Esophagus squamous epithelium (tissue), 5 donors: ENCODE data around the gene GPR161. TPM values are rescaled to one million over a fixed set of nuclear protein-coding genes. Genes with fewer than 3 reads are reported as not detected.

Experiments
- DNase-seq: peaks from one replicate; lab custom pipeline; 2025; lab: John Stamatoyannopoulos, UW
- H3K27ac ChIP-seq, 4 donors: fragments of 200-600 bp; sonication (generic); one replicate each; pipeline ENCODE4 v1.5.1; 2016 to 2019; ENCODE audit warnings: mild to moderate bottlenecking in 1 of 4
- H3K27me3 ChIP-seq, 4 donors: fragments of 200-600 bp; sonication (generic); 1 replicate in 3 of 4; 2 replicates in 1 of 4; pipeline versions ENCODE4 v1.5.1 to v1.6.0; 2017 to 2021; ENCODE audit warnings: antibody characterized with exemption in 1 of 4
- H3K36me3 ChIP-seq, 3 donors: fragments of 200-600 bp; sonication (generic); one replicate each; pipeline ENCODE4 v1.5.1; 2016 to 2019
- H3K4me1 ChIP-seq, 3 donors: fragments of 200-600 bp; sonication (generic); one replicate each; pipeline ENCODE4 v1.5.1; 2017 to 2019
- H3K4me3 ChIP-seq, 4 donors: fragments of 200-600 bp; sonication (generic); 1 replicate in 3 of 4; 2 replicates in 1 of 4; pipeline ENCODE4 v1.5.1; 2016 to 2019; ENCODE audit warnings: mild to moderate bottlenecking in 2 of 4, moderate library complexity in 1 of 4
- H3K9me3 ChIP-seq, 3 donors: fragments of 200-600 bp; sonication (generic); one replicate each; pipeline ENCODE4 v1.5.1; 2016 to 2019
- POLR2A ChIP-seq, 4 donors: fragments of 450-650 bp; IDR thresholded peaks; one replicate each; pipeline ENCODE4 v1.6.1; 2017; ENCODE audit warnings: antibody characterized with exemption in 4 of 4, mild to moderate bottlenecking in 4 of 4, moderate library complexity in 3 of 4
- WGBS, 2 donors: methylation state at CpG; one replicate each; pipeline ENCODE4 v1.1.5; 2018; 5-methylcytosine and 5-hydroxymethylcytosine counted together
- intact Hi-C: fragments of 100-400 bp; cut with DNase I; formaldehyde crosslinking; loops from one replicate; pipeline ENCODE4 v1.15.0; 2022
- total RNA-seq, 4 donors: library from RNA; depleted of rRNA; stranded (reverse); fragments of >200 nt; gene quantifications; one replicate each; pipeline ENCODE4 v1.1.0, GENCODE V29; 2016
- TF ChIP-seq, protein P1 (sequence below), 6 experiments: fragments of 450-650 bp in 4 of 6; fragments of 200-600 bp in 2 of 6; sonication (generic) in 2 of 6; IDR thresholded peaks; one replicate each; pipeline ENCODE4 v1.5.1; 2016 to 2019; ENCODE audit warnings: antibody characterized with exemption in 6 of 6, mild to moderate bottlenecking in 4 of 6, moderate library complexity in 4 of 6
- donor health status: DM: yes; HTN: yes; CAD: no.

Gene GPR161
- total RNA-seq, 4 donors from 2014 or later: 1.7 to 12.2 (median 3.9) TPM

GRCh38 chr1:168082008-168082876, 54.5 kb downstream of the GPR161 start:
- H3K9me3 ChIP-seq: no peaks in the 10 kb centered on the region
- H3K27ac ChIP-seq: peak overlapping the region; percentile 22 to 82 (median 51)
- 49 to 61% methylated on average over 6 of the region's 8 CpGs for WGBS, 2 donors
- H3K36me3 ChIP-seq: peaks cover 0 to 28% (median 0%) of the 10 kb centered on the region in 3 donors
- H3K4me3 ChIP-seq: no peak overlapping the region
- no peak for DNase-seq
- no peaks in the 10 kb centered on the region for H3K27me3 ChIP-seq
- TF ChIP-seq, protein P1, sequence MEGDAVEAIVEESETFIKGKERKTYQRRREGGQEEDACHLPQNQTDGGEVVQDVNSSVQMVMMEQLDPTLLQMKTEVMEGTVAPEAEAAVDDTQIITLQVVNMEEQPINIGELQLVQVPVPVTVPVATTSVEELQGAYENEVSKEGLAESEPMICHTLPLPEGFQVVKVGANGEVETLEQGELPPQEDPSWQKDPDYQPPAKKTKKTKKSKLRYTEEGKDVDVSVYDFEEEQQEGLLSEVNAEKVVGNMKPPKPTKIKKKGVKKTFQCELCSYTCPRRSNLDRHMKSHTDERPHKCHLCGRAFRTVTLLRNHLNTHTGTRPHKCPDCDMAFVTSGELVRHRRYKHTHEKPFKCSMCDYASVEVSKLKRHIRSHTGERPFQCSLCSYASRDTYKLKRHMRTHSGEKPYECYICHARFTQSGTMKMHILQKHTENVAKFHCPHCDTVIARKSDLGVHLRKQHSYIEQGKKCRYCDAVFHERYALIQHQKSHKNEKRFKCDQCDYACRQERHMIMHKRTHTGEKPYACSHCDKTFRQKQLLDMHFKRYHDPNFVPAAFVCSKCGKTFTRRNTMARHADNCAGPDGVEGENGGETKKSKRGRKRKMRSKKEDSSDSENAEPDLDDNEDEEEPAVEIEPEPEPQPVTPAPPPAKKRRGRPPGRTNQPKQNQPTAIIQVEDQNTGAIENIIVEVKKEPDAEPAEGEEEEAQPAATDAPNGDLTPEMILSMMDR (IDR thresholded peaks at IDR 0.05): peak; percentile 66 to 87 (median 79)
- no peak for TF ChIP-seq POLR2A (IDR thresholded peaks at IDR 0.05)
- H3K4me1 ChIP-seq: peaks cover 4 to 40% (median 5%) of the 10 kb centered on the region in 3 donors
- intact Hi-C loops: no loop called here

- no peak for DNase-seq
- Histone ChIP-seq H3K27me3 (no peaks in the 10 kb centered on the region), H3K4me3 (no peak overlapping the region), H3K27ac (peak overlapping the region; percentile 22 to 82 (median 51)), H3K4me1 (peaks cover 4 to 38% (median 5%) of the 10 kb centered on the region in 3 donors), H3K36me3 (peaks cover 0 to 31% (median 5%) of the 10 kb centered on the region in 3 donors), H3K9me3 (no peaks in the 10 kb centered on the region)
- TF ChIP-seq POLR2A (IDR thresholded peaks at IDR 0.05): no peak
- TF ChIP-seq, protein P1 (IDR thresholded peaks at IDR 0.05): no peak
- intact Hi-C loops: no loop called here
- WGBS, 2 donors: 39 to 54% methylated on average over 3 to 4 of the region's 4 CpGs
These were observed 55.2 kb downstream of the GPR161 start for GRCh38 chr1:168081373-168082007.

DNA sequence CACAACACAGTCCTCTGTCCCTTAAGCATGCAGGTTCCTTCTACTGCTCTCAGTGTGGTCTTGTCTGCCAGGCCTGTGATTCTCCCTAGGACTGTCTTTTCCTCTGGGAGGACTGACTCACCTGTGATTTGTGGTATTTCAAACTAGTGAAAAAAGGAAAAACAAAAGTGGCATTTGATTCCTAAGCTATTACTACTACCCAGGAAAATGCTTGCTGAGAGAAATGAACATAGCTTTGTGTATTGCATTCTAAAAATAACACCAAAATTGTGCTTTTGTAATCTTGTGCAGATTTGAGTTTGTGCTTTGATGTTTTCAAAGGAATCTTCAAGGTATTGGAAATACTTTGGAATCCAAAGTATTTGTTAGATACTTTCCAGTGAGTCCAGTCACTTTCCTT, 57.0 kb downstream of the GPR161 start:
- H3K36me3 ChIP-seq: peaks cover 0 to 48% (median 8%) of the 10 kb centered on the region in 3 donors
- intact Hi-C loops: no loop called here
- no peaks in the 10 kb centered on the region for H3K9me3 ChIP-seq
- peaks cover 4 to 21% (median 5%) of the 10 kb centered on the region in 3 donors for H3K4me1 ChIP-seq
- no peak for DNase-seq
- peak overlapping the region in 2 of 4 donors; percentile 30 to 43 for H3K27ac ChIP-seq
- TF ChIP-seq, protein P1 (IDR thresholded peaks at IDR 0.05): no peak
- TF ChIP-seq POLR2A (IDR thresholded peaks at IDR 0.05): no peak
- H3K27me3 ChIP-seq: no peaks in the 10 kb centered on the region
- H3K4me3 ChIP-seq: no peak overlapping the region

GRCh38 chr1:168069384-168069783, 67.3 kb downstream of the GPR161 start:
- no peaks in the 10 kb centered on the region for H3K4me1 ChIP-seq
- no peak for DNase-seq
- TF ChIP-seq, protein P1 (IDR thresholded peaks at IDR 0.05): no peak
- no peak for TF ChIP-seq POLR2A (IDR thresholded peaks at IDR 0.05)
- intact Hi-C loops: no loop called here
- H3K27me3 ChIP-seq: no peaks in the 10 kb centered on the region
- no peaks in the 10 kb centered on the region for H3K9me3 ChIP-seq
- H3K36me3 ChIP-seq: peaks cover 0 to 95% (median 19%) of the 10 kb centered on the region in 3 donors
- no peak overlapping the region for H3K4me3 ChIP-seq
- WGBS, 2 donors: 84 to 98% methylated on average over 3 of the region's 3 CpGs
- H3K27ac ChIP-seq: no peak overlapping the region

DNA sequence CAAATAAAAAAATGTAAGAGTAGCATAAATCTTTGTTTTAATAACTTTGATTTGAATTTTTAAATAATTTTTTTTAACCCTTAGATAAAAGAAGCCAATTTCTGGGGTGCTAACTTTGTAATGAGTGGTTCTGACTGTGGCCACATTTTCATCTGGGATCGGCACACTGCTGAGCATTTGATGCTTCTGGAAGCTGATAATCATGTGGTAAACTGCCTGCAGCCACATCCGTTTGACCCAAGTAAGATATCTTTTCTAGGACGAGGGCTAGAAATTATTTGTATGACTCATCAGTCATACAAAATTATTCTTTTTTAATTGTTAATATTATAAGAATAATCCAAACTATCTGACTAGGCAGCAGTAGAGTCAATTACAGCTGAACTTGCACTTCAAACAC, 71.2 kb downstream of the GPR161 start:
- intact Hi-C loops: no loop called here
- no peaks in the 10 kb centered on the region for H3K9me3 ChIP-seq
- TF ChIP-seq, protein P1 (IDR thresholded peaks at IDR 0.05): no peak
- TF ChIP-seq POLR2A (IDR thresholded peaks at IDR 0.05): no peak
- H3K27me3 ChIP-seq: no peaks in the 10 kb centered on the region
- H3K4me3 ChIP-seq: no peak overlapping the region
- H3K4me1 ChIP-seq: no peaks in the 10 kb centered on the region
- no peak for DNase-seq
- peaks cover 0 to 75% (median 19%) of the 10 kb centered on the region in 3 donors for H3K36me3 ChIP-seq
- H3K27ac ChIP-seq: no peak overlapping the region
- WGBS, 2 donors: 81 to 83% methylated on average over 3 of the region's 3 CpGs
